HG03175 (cell line): Measurements from ENCODE around the gene TMEM40.
"Not testable (repeated sequence)": the region's sequence is repeated elsewhere in the genome, so short reads cannot be mapped to it uniquely, and the experiment has no call there.

Source experiments
- ATAC-seq: cut with Tn5 transposase; IDR thresholded peaks from one replicate; pipeline ENCODE4 v1.9.1; 2021; ENCODE audit warnings: mild to moderate bottlenecking, moderate library complexity; ENCODE audit not compliant: unreplicated experiment

TMEM40 gene

GRCh38 chr3:12719984-12720898, 38.8 kb downstream of the TMEM40 start:
- ATAC-seq = peak; percentile 93

- ATAC-seq = peak; percentile 3
These were observed 39.5 kb downstream of the TMEM40 start for GRCh38 chr3:12719541-12719940.

- ATAC-seq = no peak
These were observed 42.4 kb downstream of the TMEM40 start for GRCh38 chr3:12716605-12717151.

GRCh38 chr3:12714278-12714677, 44.8 kb downstream of the TMEM40 start:
- no peak for ATAC-seq

- no peak for ATAC-seq
These were observed 49.0 kb downstream of the TMEM40 start for GRCh38 chr3:12710062-12710461.

GRCh38 chr3:12709334-12709733, 49.7 kb downstream of the TMEM40 start:
- ATAC-seq = no peak

- ATAC-seq = no peak
These were observed 50.4 kb downstream of the TMEM40 start for GRCh38 chr3:12708584-12709192.

- no peak for ATAC-seq
These were observed 51.6 kb downstream of the TMEM40 start for GRCh38 chr3:12707449-12707848.

- ATAC-seq = peak; percentile 92
These were observed 52.4 kb downstream of the TMEM40 start for GRCh38 chr3:12706504-12707253.

GRCh38 chr3:12705981-12706380, 53.1 kb downstream of the TMEM40 start:
- ATAC-seq = no peak

GRCh38 chr3:12705374-12705926, 53.6 kb downstream of the TMEM40 start:
- ATAC-seq = no peak

- no peak for ATAC-seq
These were observed 56.6 kb downstream of the TMEM40 start for GRCh38 chr3:12702501-12702900.

- ATAC-seq = not testable (repeated sequence)
These were observed 57.5 kb downstream of the TMEM40 start for GRCh38 chr3:12701601-12702000.

- ATAC-seq = no peak
These were observed 58.3 kb downstream of the TMEM40 start for GRCh38 chr3:12700800-12701199.

GRCh38 chr3:12695916-12696315, 63.1 kb downstream of the TMEM40 start:
- ATAC-seq = no peak

- ATAC-seq = no peak
These were observed 63.9 kb downstream of the TMEM40 start for GRCh38 chr3:12695112-12695511.

- no peak for ATAC-seq
These were observed 66.6 kb downstream of the TMEM40 start for GRCh38 chr3:12692444-12692843.

GRCh38 chr3:12689997-12690711, 68.9 kb downstream of the TMEM40 start:
- no peak for ATAC-seq

GRCh38 chr3:12687948-12688347, 71.1 kb downstream of the TMEM40 start:
- no peak for ATAC-seq

- no peak for ATAC-seq
These were observed 73.0 kb downstream of the TMEM40 start for GRCh38 chr3:12686096-12686495.
